Thyroid gland (tissue), 4 donors: ENCODE measurements around the gene CACNG4. TPM values are rescaled to one million over a fixed set of nuclear protein-coding genes. Genes with fewer than 3 reads are reported as not detected.

ENCODE experiments used
- DNase-seq, 2 donors: peaks; one replicate each; pipeline ENCODE4 v3.0.0-alpha.2; 2019
- H3K27ac ChIP-seq, 3 donors: fragments of 200-600 bp; sonication (generic); 1 replicate in 2 of 3; 2 replicates in 1 of 3; pipeline ENCODE4 v1.5.1; 2016 to 2019; ENCODE audit warnings: mild to moderate bottlenecking in 1 of 3, moderate library complexity in 1 of 3
- H3K27me3 ChIP-seq: fragments of 200-600 bp; sonication (generic); one replicate; pipeline ENCODE4 v1.5.1; 2019
- H3K36me3 ChIP-seq, 2 donors: fragments of 200-600 bp; sonication (generic); one replicate each; pipeline ENCODE4 v1.5.1; 2016 to 2019
- H3K4me1 ChIP-seq, 2 donors: fragments of 200-600 bp; sonication (generic); one replicate each; pipeline ENCODE4 v1.5.1; 2017 to 2019
- H3K4me3 ChIP-seq, 3 donors: fragments of 200-600 bp; sonication (generic); replicated peaks in 1 of 3; 1 replicate in 2 of 3; 2 replicates in 1 of 3; pipeline ENCODE4 v1.5.1; 2016; ENCODE audit warnings: mild to moderate bottlenecking in 1 of 3
- H3K9me3 ChIP-seq: fragments of 200-600 bp; sonication (generic); one replicate; pipeline ENCODE4 v1.5.1; 2017
- POLR2A ChIP-seq, 2 donors: fragments of 450-650 bp; IDR thresholded peaks; one replicate each; pipeline ENCODE4 v1.6.1; 2017; ENCODE audit warnings: antibody characterized with exemption in 2 of 2, mild to moderate bottlenecking in 2 of 2, moderate library complexity in 1 of 2
- WGBS, 2 donors: methylation state at CpG; one replicate each; pipeline ENCODE4 v1.1.5; 2017; 5-methylcytosine and 5-hydroxymethylcytosine counted together
- intact Hi-C: fragments of 100-400 bp; cut with DNase I; formaldehyde crosslinking; loops from one replicate; pipeline ENCODE4 v1.15.1; 2023
- total RNA-seq, 4 donors: library from RNA; depleted of rRNA; stranded (reverse); fragments of >200 nt; gene quantifications; one replicate each; pipeline ENCODE4 v1.2.3, GENCODE V29; 2016
- TF ChIP-seq, protein P1 (sequence below), 6 experiments: fragments of 200-600 bp in 3 of 6; fragments of 450-650 bp in 3 of 6; sonication (generic) in 3 of 6; IDR thresholded peaks; one replicate each; pipeline ENCODE4 v1.5.1; 2016 to 2019; ENCODE audit warnings: antibody characterized with exemption in 6 of 6, mild to moderate bottlenecking in 2 of 6, inconsistent platforms in 1 of 6, moderate library complexity in 1 of 6

CACNG4 gene
- total RNA-seq, 4 donors from 2014 or later, result 0.24 TPM; not detected in 3

GRCh38 chr17:67025216-67025792 lies 60.8 kb downstream of the CACNG4 start:
- no peaks in the 10 kb centered on the region for H3K27me3 ChIP-seq
- intact Hi-C loops, result no loop called here
- no peaks in the 10 kb centered on the region for H3K36me3 ChIP-seq
- peak; percentile 3 to 5 for DNase-seq
- H3K9me3 ChIP-seq, result no peaks in the 10 kb centered on the region
- H3K4me3 ChIP-seq, result no peak overlapping the region
- no peaks in the 10 kb centered on the region for H3K4me1 ChIP-seq
- WGBS, 2 donors, result 69 to 76% methylated on average over 20 of the region's 20 CpGs
- TF ChIP-seq POLR2A (IDR thresholded peaks at IDR 0.05), result no peak
- TF ChIP-seq, protein P1, sequence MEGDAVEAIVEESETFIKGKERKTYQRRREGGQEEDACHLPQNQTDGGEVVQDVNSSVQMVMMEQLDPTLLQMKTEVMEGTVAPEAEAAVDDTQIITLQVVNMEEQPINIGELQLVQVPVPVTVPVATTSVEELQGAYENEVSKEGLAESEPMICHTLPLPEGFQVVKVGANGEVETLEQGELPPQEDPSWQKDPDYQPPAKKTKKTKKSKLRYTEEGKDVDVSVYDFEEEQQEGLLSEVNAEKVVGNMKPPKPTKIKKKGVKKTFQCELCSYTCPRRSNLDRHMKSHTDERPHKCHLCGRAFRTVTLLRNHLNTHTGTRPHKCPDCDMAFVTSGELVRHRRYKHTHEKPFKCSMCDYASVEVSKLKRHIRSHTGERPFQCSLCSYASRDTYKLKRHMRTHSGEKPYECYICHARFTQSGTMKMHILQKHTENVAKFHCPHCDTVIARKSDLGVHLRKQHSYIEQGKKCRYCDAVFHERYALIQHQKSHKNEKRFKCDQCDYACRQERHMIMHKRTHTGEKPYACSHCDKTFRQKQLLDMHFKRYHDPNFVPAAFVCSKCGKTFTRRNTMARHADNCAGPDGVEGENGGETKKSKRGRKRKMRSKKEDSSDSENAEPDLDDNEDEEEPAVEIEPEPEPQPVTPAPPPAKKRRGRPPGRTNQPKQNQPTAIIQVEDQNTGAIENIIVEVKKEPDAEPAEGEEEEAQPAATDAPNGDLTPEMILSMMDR (IDR thresholded peaks at IDR 0.05), result no peak
- H3K27ac ChIP-seq, result no peak overlapping the region

- intact Hi-C loops, result no loop called here
- no peaks in the 10 kb centered on the region for H3K9me3 ChIP-seq
Observed at GRCh38 chr17:67026341-67026740, 61.8 kb downstream of the CACNG4 start.

GRCh38 chr17:67027031-67027628 lies 62.6 kb downstream of the CACNG4 start:
- no peak overlapping the region for H3K27ac ChIP-seq
- DNase-seq, result no peak
- no peaks in the 10 kb centered on the region for H3K36me3 ChIP-seq
- TF ChIP-seq, protein P1 (IDR thresholded peaks at IDR 0.05), result no peak
- TF ChIP-seq POLR2A (IDR thresholded peaks at IDR 0.05), result no peak
- 81 to 87% methylated on average over 7 to 12 of the region's 12 CpGs for WGBS, 2 donors
- no peaks in the 10 kb centered on the region for H3K4me1 ChIP-seq
- intact Hi-C loops, result no loop called here
- H3K27me3 ChIP-seq, result no peaks in the 10 kb centered on the region
- no peak overlapping the region for H3K4me3 ChIP-seq
- H3K9me3 ChIP-seq, result no peaks in the 10 kb centered on the region

More at GRCh38 chr17:67026341-67026740, 61.8 kb downstream of the CACNG4 start:
- no peak for TF ChIP-seq POLR2A (IDR thresholded peaks at IDR 0.05)
- TF ChIP-seq, protein P1 (IDR thresholded peaks at IDR 0.05), result no peak
- H3K4me1 ChIP-seq, result no peaks in the 10 kb centered on the region
- H3K4me3 ChIP-seq, result no peak overlapping the region
- WGBS, 2 donors, result 91% methylated on average over 2 of the region's 2 CpGs
- DNase-seq, result no peak
- H3K27me3 ChIP-seq, result no peaks in the 10 kb centered on the region
- H3K36me3 ChIP-seq, result no peaks in the 10 kb centered on the region
- no peak overlapping the region for H3K27ac ChIP-seq

GRCh38 chr17:67030641-67031040 lies 66.1 kb downstream of the CACNG4 start:
- Histone ChIP-seq H3K9me3 (no peaks in the 10 kb centered on the region), H3K27me3 (no peaks in the 10 kb centered on the region), H3K4me3 (no peak overlapping the region), H3K4me1 (no peaks in the 10 kb centered on the region), H3K36me3 (no peaks in the 10 kb centered on the region), H3K27ac (no peak overlapping the region)
- TF ChIP-seq, protein P1 (IDR thresholded peaks at IDR 0.05), result no peak
- no peak for TF ChIP-seq POLR2A (IDR thresholded peaks at IDR 0.05)
- 88 to 89% methylated on average over 17 to 21 of the region's 21 CpGs for WGBS, 2 donors
- DNase-seq, result no peak
- intact Hi-C loops, result no loop called here

DNA sequence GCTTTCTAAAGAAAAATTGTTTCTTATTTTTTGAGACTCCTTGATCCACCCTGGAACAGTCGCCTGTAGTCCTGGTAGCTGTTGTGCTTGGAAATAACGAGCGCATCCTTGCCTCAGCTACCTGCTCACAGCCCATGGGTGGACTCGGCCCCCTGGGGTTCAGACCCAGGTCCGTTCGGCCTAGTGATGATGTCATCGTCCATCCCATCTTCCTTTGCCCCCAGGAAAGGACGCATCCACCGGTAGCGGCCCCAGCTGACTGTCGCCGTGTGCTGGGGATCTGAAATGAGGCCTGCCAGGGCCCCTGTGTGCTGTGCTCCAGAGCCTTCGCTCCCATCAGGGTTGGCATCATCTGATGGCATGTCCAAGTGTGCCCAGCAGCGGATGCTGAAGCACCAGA lies 67.9 kb downstream of the CACNG4 start:
- Histone ChIP-seq H3K36me3 (no peaks in the 10 kb centered on the region), H3K27ac (no peak overlapping the region), H3K4me1 (no peaks in the 10 kb centered on the region), H3K4me3 (no peak overlapping the region), H3K27me3 (no peaks in the 10 kb centered on the region), H3K9me3 (no peaks in the 10 kb centered on the region)
- 89 to 95% methylated on average over 14 of the region's 14 CpGs for WGBS, 2 donors
- no peak for TF ChIP-seq POLR2A (IDR thresholded peaks at IDR 0.05)
- TF ChIP-seq, protein P1 (IDR thresholded peaks at IDR 0.05), result no peak
- intact Hi-C loops, result no loop called here
- no peak for DNase-seq
